Transverse colon (tissue), 4 donors: ENCODE data around the gene TTC16. TPM values are rescaled to one million over a fixed set of nuclear protein-coding genes. Genes with fewer than 3 reads are reported as not detected.

ENCODE experiments used
- DNase-seq: peaks from one replicate; pipeline ENCODE4 v3.0.0-alpha.2; 2019
- H3K27ac ChIP-seq, 4 donors: fragments of 200-600 bp; sonication (generic); 2 replicates each; pipeline ENCODE4 v1.5.1; 2016 to 2018; ENCODE audit warnings: inconsistent platforms in 4 of 4
- H3K27me3 ChIP-seq: fragments of 200-600 bp; sonication (generic); 2 replicates; pipeline ENCODE4 v1.5.1; 2017; ENCODE audit warnings: inconsistent platforms
- H3K36me3 ChIP-seq, 4 donors: fragments of 200-600 bp; sonication (generic); 2 replicates each; pipeline ENCODE4 v1.5.1; 2017 to 2019; ENCODE audit warnings: inconsistent platforms in 4 of 4
- H3K4me1 ChIP-seq, 4 donors: fragments of 200-600 bp; sonication (generic); 2 replicates each; pipeline ENCODE4 v1.5.1; 2017 to 2020; ENCODE audit warnings: inconsistent platforms in 4 of 4
- H3K4me3 ChIP-seq, 4 donors: fragments of 200-600 bp; sonication (generic); 1 replicate in 1 of 4; 2 replicates in 3 of 4; pipeline versions ENCODE4 v1.5.1 to v1.6.1; 2017 to 2019; ENCODE audit warnings: inconsistent platforms in 4 of 4
- H3K9me3 ChIP-seq, 2 donors: fragments of 200-600 bp; sonication (generic); 2 replicates each; pipeline ENCODE4 v1.5.1; 2017 to 2019; ENCODE audit warnings: inconsistent platforms in 2 of 2
- EP300 ChIP-seq: sonication (generic); formaldehyde crosslinking; IDR thresholded peaks from one replicate; pipeline ENCODE4 v1.6.1; 2017; ENCODE audit warnings: antibody characterized with exemption, low read depth
- POLR2A ChIP-seq: fragments of 450-650 bp; IDR thresholded peaks from one replicate; pipeline ENCODE4 v1.6.1; 2016; ENCODE audit warnings: antibody characterized with exemption, mild to moderate bottlenecking, moderate library complexity
- POLR2AphosphoS5 ChIP-seq, 3 donors: sonication (generic); formaldehyde crosslinking; IDR thresholded peaks; one replicate each; pipeline ENCODE4 v1.6.1; 2016; ENCODE audit warnings: antibody characterized with exemption in 3 of 3
- WGBS, 2 donors: methylation state at CpG; one replicate each; pipeline ENCODE4 v1.1.5; 2018; ENCODE audit warnings: low coverage in 1 of 2; 5-methylcytosine and 5-hydroxymethylcytosine counted together
- in situ Hi-C, 4 donors: fragments of 200-750 bp; cut with MboI; loops; one replicate each; pipeline versions ENCODE4 v1.15.0 to v1.15.1; 2017; ENCODE audit warnings: low sequenced_read_pairs in 3 of 4, low pct_ligation_motif_present in 1 of 4, low pct_unique_long_range_greater_than_20kb in 1 of 4
- intact Hi-C: fragments of 100-400 bp; cut with DNase I; formaldehyde crosslinking; loops from one replicate; pipeline ENCODE4 v1.15.1; 2023; ENCODE audit warnings: low total_unique reads
- total RNA-seq, 4 donors: library from RNA; depleted of rRNA; stranded (reverse); fragments of >200 nt; gene quantifications; one replicate each; pipeline ENCODE4 v1.1.0, GENCODE V29; 2016
- TF ChIP-seq, protein P1 (sequence below), 5 experiments: fragments of 200-600 bp in 3 of 5; fragments of 450-650 bp in 2 of 5; sonication (generic) in 3 of 5; IDR thresholded peaks; 1 replicate in 2 of 5; 2 replicates in 3 of 5; pipeline ENCODE4 v1.5.1; 2016 to 2017; ENCODE audit warnings: antibody characterized with exemption in 5 of 5, inconsistent platforms in 3 of 5, mild to moderate bottlenecking in 2 of 5, moderate library complexity in 1 of 5

The TTC16 gene
- total RNA-seq, 4 donors from 2014 or later, result not detected

DNA sequence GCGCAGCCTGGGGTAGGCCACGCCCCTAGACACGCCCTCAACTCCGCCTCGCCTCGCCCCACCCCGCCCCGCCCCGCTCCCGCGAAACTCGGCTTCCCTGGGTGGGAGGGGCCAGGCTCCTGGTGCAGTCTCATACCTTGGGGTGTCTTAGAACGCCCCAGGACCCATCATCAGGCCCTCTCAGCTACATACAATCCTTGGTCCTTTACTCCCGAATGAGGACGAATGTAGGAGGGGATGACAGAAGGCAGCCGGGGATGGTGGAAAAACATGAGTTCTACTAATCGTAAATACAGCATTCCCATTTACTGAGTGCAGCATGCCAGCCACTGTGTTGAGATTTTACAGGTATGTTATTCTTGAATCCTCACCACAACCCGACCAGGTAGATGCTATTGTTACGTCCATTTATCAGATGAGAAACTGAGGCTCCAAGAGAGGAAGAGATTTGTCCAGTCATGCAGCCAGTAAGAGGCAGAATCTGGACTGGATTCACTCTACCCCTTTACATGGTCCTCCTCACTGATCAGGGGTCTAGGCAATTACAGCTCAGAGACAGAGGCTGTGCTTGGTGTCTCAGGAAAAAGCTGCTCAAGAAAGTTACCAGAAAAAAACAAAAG lies 55.8 kb downstream of the TTC16 start:
- TF ChIP-seq POLR2A (no peak), POLR2AphosphoS5 (IDR thresholded peaks at IDR 0.05) (no peak), EP300 (no peak)
- TF ChIP-seq, protein P1, sequence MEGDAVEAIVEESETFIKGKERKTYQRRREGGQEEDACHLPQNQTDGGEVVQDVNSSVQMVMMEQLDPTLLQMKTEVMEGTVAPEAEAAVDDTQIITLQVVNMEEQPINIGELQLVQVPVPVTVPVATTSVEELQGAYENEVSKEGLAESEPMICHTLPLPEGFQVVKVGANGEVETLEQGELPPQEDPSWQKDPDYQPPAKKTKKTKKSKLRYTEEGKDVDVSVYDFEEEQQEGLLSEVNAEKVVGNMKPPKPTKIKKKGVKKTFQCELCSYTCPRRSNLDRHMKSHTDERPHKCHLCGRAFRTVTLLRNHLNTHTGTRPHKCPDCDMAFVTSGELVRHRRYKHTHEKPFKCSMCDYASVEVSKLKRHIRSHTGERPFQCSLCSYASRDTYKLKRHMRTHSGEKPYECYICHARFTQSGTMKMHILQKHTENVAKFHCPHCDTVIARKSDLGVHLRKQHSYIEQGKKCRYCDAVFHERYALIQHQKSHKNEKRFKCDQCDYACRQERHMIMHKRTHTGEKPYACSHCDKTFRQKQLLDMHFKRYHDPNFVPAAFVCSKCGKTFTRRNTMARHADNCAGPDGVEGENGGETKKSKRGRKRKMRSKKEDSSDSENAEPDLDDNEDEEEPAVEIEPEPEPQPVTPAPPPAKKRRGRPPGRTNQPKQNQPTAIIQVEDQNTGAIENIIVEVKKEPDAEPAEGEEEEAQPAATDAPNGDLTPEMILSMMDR (IDR thresholded peaks at IDR 0.05), result no peak
- H3K36me3 ChIP-seq, result no peaks in the 10 kb centered on the region
- intact Hi-C loops, result no loop called here
- 3 to 30% methylated on average over 2 to 19 of the region's 19 CpGs for WGBS, 2 donors
- peak overlapping the region in 3 of 4 donors; percentile 73 to 81 (median 78) for H3K27ac ChIP-seq
- H3K4me1 ChIP-seq, result peaks cover 0 to 34% (median 11%) of the 10 kb centered on the region in 4 donors
- DNase-seq, result no peak
- H3K27me3 ChIP-seq, result no peaks in the 10 kb centered on the region
- in situ Hi-C loops, result no loop called here
- no peaks in the 10 kb centered on the region for H3K9me3 ChIP-seq
- H3K4me3 ChIP-seq, result peak overlapping the region in 3 of 4 donors; percentile 32 to 56 (median 42)

- Histone ChIP-seq H3K9me3 (no peaks in the 10 kb centered on the region), H3K27me3 (no peaks in the 10 kb centered on the region), H3K4me3 (no peak overlapping the region), H3K36me3 (no peaks in the 10 kb centered on the region), H3K27ac (no peak overlapping the region), H3K4me1 (peaks cover 0 to 25% (median 11%) of the 10 kb centered on the region in 4 donors)
- intact Hi-C loops (no loop called here), in situ Hi-C loops (no loop called here)
- 77 to 83% methylated on average over 3 to 5 of the region's 5 CpGs for WGBS, 2 donors
- no peak for TF ChIP-seq POLR2A
- no peak for TF ChIP-seq POLR2AphosphoS5 (IDR thresholded peaks at IDR 0.05)
- TF ChIP-seq, protein P1 (IDR thresholded peaks at IDR 0.05), result no peak
- no peak for TF ChIP-seq EP300
- DNase-seq, result no peak
These were observed 56.7 kb downstream of the TTC16 start for GRCh38 chr9:127772603-127773002.

- WGBS, 2 donors, result 83 to 89% methylated on average over 1 to 3 of the region's 3 CpGs
These were observed 57.4 kb downstream of the TTC16 start for GRCh38 chr9:127773272-127773671.

GRCh38 chr9:127773981-127774380 lies 58.1 kb downstream of the TTC16 start:
- WGBS, 2 donors, result 85 to 100% methylated on average over 2 to 10 of the region's 10 CpGs
- intact Hi-C loops, result no loop called here

More at GRCh38 chr9:127773272-127773671, 57.4 kb downstream of the TTC16 start:
- Histone ChIP-seq H3K27me3 (no peaks in the 10 kb centered on the region), H3K9me3 (no peaks in the 10 kb centered on the region), H3K36me3 (no peaks in the 10 kb centered on the region), H3K4me3 (no peak overlapping the region), H3K4me1 (peaks cover 0 to 20% (median 11%) of the 10 kb centered on the region in 4 donors), H3K27ac (no peak overlapping the region)
- intact Hi-C loops, result no loop called here
- in situ Hi-C loops, result no loop called here
- no peak for TF ChIP-seq POLR2AphosphoS5 (IDR thresholded peaks at IDR 0.05)
- TF ChIP-seq EP300, result no peak
- TF ChIP-seq, protein P1 (IDR thresholded peaks at IDR 0.05), result no peak
- no peak for TF ChIP-seq POLR2A
- DNase-seq, result no peak

More at GRCh38 chr9:127773981-127774380, 58.1 kb downstream of the TTC16 start:
- TF ChIP-seq EP300 (no peak), POLR2A (no peak), POLR2AphosphoS5 (IDR thresholded peaks at IDR 0.05) (no peak)
- TF ChIP-seq, protein P1 (IDR thresholded peaks at IDR 0.05), result no peak
- peaks cover 0 to 20% (median 13%) of the 10 kb centered on the region in 4 donors for H3K4me1 ChIP-seq
- in situ Hi-C loops, result no loop called here
- no peak overlapping the region for H3K4me3 ChIP-seq
- H3K9me3 ChIP-seq, result no peaks in the 10 kb centered on the region
- DNase-seq, result no peak
- no peaks in the 10 kb centered on the region for H3K27me3 ChIP-seq
- no peak overlapping the region for H3K27ac ChIP-seq
- no peaks in the 10 kb centered on the region for H3K36me3 ChIP-seq
